SU-DHL-6 (cell line): ENCODE data around the gene RIPPLY3.

Experiments used
- CTCF ChIP-seq: fragments of 200-600 bp; sonication (generic); IDR thresholded peaks from one replicate; pipeline ENCODE4 v1.5.1; 2017; ENCODE audit warnings: antibody characterized with exemption, mild to moderate bottlenecking, low read length, moderate library complexity; ENCODE audit not compliant: insufficient read depth, poor library complexity, severe bottlenecking
- EZH2phosphoT487 ChIP-seq: fragments of 200-600 bp; sonication (generic), shearing (Covaris generic); conservative IDR thresholded peaks from 2 replicates; pipeline ENCODE4 v1.6.1; 2018; ENCODE audit warnings: mild to moderate bottlenecking, antibody characterized with exemption, low read length, moderate library complexity, mixed read lengths

- TF ChIP-seq CTCF: no peak
- no peak for TF ChIP-seq EZH2phosphoT487
Observed at GRCh38 chr21:37041706-37042271, 35.3 kb downstream of the RIPPLY3 start.
